Endothelial cell of umbilical vein (primary cell): ENCODE data around the gene CXCR5. TPM values are rescaled to one million over a fixed set of nuclear protein-coding genes. Genes with fewer than 3 reads are reported as not detected.

ENCODE experiments used
- BruUV-seq: library from RNA; stranded (reverse); fragments of 400-500 nt; replicated peaks from 2 replicates; lab custom pipeline; 2021; lab: Mats Ljungman, UMichigan
- CTCF ChIA-PET: fragments of 300-600, 350-600 bp; sonication (Branson Sonifier 250); formaldehyde crosslinking; loops from one replicate; lab custom pipeline; 2021; ENCODE audit warnings: antibody characterized with exemption, inconsistent platforms; lab: Charles Lee
- POLR2A ChIA-PET: fragments of 300-600, 350-600 bp; sonication (Branson Sonifier 250); formaldehyde crosslinking; loops from one replicate; lab custom pipeline; 2021; ENCODE audit warnings: antibody characterized with exemption, inconsistent platforms; lab: Charles Lee
- DNase-seq: peaks from one replicate; pipeline ENCODE4 v3.0.0-alpha.2; 2011; ENCODE audit warnings: low read depth, low spot score
- FAIRE-seq: peaks from 2 replicates; lab custom pipeline; 2011; peaks lifted over from hg19 to GRCh38; lab: Jason Lieb, UNC
- H2AFZ ChIP-seq: 2 replicates; pipeline ENCODE4 v1.6.0; 2012; ENCODE audit warnings: low read depth, low read length, control low read depth, inconsistent platforms
- H3K27ac ChIP-seq: 2 replicates; pipeline ENCODE4 v1.5.1; 2011; ENCODE audit warnings: low read depth, mild to moderate bottlenecking, control low read depth, low read length, moderate library complexity; ENCODE audit not compliant: insufficient read depth
- H3K27me3 ChIP-seq, 2 experiments: 2 replicates each; pipeline versions ENCODE4 v1.6.0 to v1.6.1; 2011; ENCODE audit warnings: low read length in 2 of 2, mixed read lengths in 1 of 2; ENCODE audit not compliant: control insufficient read depth in 2 of 2, insufficient read depth in 2 of 2
- H3K36me3 ChIP-seq, 2 experiments: 2 replicates in 1 of 2; 3 replicates in 1 of 2; pipeline ENCODE4 v1.5.1; 2011; ENCODE audit warnings: low read length in 2 of 2, mild to moderate bottlenecking in 1 of 2, moderate library complexity in 1 of 2; ENCODE audit not compliant: control insufficient read depth in 2 of 2, insufficient read depth in 2 of 2; ENCODE audit errors: extremely low read depth in 1 of 2
- H3K4me1 ChIP-seq: 3 replicates; pipeline ENCODE4 v1.5.1; 2011; ENCODE audit warnings: mild to moderate bottlenecking, low read length; ENCODE audit not compliant: control insufficient read depth, insufficient read depth; ENCODE audit errors: extremely low read depth
- H3K4me2 ChIP-seq: 2 replicates; pipeline ENCODE4 v1.6.1; 2011; ENCODE audit warnings: low read length, control low read depth, mixed read lengths; ENCODE audit not compliant: insufficient read depth
- H3K4me3 ChIP-seq, 3 experiments: fragments of 200-600 bp in 1 of 3; sonication (generic), shearing (Covaris generic) in 1 of 3; replicated peaks in 1 of 3; 2 replicates each; pipeline ENCODE4 v1.5.1; 2011 to 2016; ENCODE audit warnings: control low read depth in 3 of 3, low read length in 3 of 3, mild to moderate bottlenecking in 2 of 3, inconsistent platforms in 1 of 3, low read depth in 1 of 3, moderate library complexity in 1 of 3; ENCODE audit not compliant: insufficient read depth in 1 of 3
- H3K79me2 ChIP-seq: 2 replicates; pipeline ENCODE4 v1.6.0; 2012; ENCODE audit warnings: low read length, inconsistent platforms; ENCODE audit not compliant: control insufficient read depth, insufficient read depth
- H3K9ac ChIP-seq: replicated peaks from 2 replicates; pipeline ENCODE3; 2011; ENCODE audit warnings: low read length, control low read depth; ENCODE audit not compliant: insufficient read depth; ENCODE audit errors: extremely low read depth
- H3K9me1 ChIP-seq: replicated peaks from 3 replicates; pipeline ENCODE4 v1.6.0; 2011; ENCODE audit warnings: mild to moderate bottlenecking, low read length; ENCODE audit not compliant: control insufficient read depth, insufficient read depth; ENCODE audit errors: extremely low read depth
- H3K9me3 ChIP-seq: replicated peaks from 2 replicates; pipeline ENCODE4 v1.5.1; 2012; ENCODE audit warnings: low read length, inconsistent platforms; ENCODE audit not compliant: control insufficient read depth, insufficient read depth
- H4K20me1 ChIP-seq: replicated peaks from 2 replicates; pipeline ENCODE3; 2011; ENCODE audit warnings: mild to moderate bottlenecking, low read length; ENCODE audit not compliant: control insufficient read depth, insufficient read depth; ENCODE audit errors: extremely low read depth
- EZH2 ChIP-seq: IDR thresholded peaks from 2 replicates; pipeline ENCODE4 v1.6.1; 2012; ENCODE audit warnings: borderline replicate concordance, low read depth, mild to moderate bottlenecking, moderate library complexity, low read length, inconsistent platforms; ENCODE audit not compliant: severe bottlenecking
- FOS ChIP-seq: IDR thresholded peaks from 2 replicates; pipeline ENCODE4 v1.6.1; 2011; ENCODE audit warnings: mild to moderate bottlenecking, low read length, moderate library complexity, borderline replicate concordance; ENCODE audit not compliant: insufficient read depth
- GATA2 ChIP-seq: IDR thresholded peaks from 2 replicates; pipeline ENCODE4 v1.7.0; 2011; ENCODE audit warnings: low read depth, mild to moderate bottlenecking, moderate library complexity, mixed read lengths, low read length; ENCODE audit not compliant: insufficient read length, insufficient read depth
- JUN ChIP-seq: IDR thresholded peaks from 2 replicates; pipeline ENCODE4 v1.6.1; 2011; ENCODE audit warnings: borderline replicate concordance, low read depth; ENCODE audit not compliant: insufficient read length, insufficient read depth
- MYC ChIP-seq: IDR thresholded peaks from one replicate; pipeline ENCODE4 v1.6.1; 2011; ENCODE audit warnings: mild to moderate bottlenecking, low read depth, low read length
- POLR2A ChIP-seq: IDR thresholded peaks from 2 replicates; pipeline ENCODE4 v1.6.1; 2012; ENCODE audit warnings: low read depth, mild to moderate bottlenecking, control low read depth, low read length
- POLR2AphosphoS5 ChIP-seq: IDR thresholded peaks from 2 replicates; pipeline ENCODE4 v1.6.1; 2012; ENCODE audit warnings: low read depth, mild to moderate bottlenecking, control low read depth, low read length, moderate library complexity; ENCODE audit not compliant: insufficient read depth
- dilution Hi-C: fragments of 300-500 bp; cut with MboI; formaldehyde crosslinking; loops from one replicate; pipeline ENCODE4 v1.15.0; 2019; ENCODE audit warnings: low sequenced_read_pairs; ENCODE audit not compliant: extremely low pct_ligation_motif_present
- intact Hi-C: fragments of 100-400 bp; cut with micrococcal nuclease; formaldehyde crosslinking; loops from one replicate; pipeline ENCODE4 v1.10.0; 2022
- polyA plus RNA-seq, 4 experiments: library from polyadenylated mRNA; depleted of rRNA in 3 of 4; stranded (reverse) in 3 of 4; unstranded in 1 of 4; fragments of >200 nt; gene quantifications; 2 replicates each; pipeline versions ENCODE4 v1.2.1 to v1.2.3, GENCODE V29; 2011 to 2012; ENCODE audit warnings: missing spikeins in 1 of 4
- total RNA-seq: library from RNA; stranded (reverse); gene quantifications from 2 replicates; pipeline ENCODE4 v1.2.3, GENCODE V29; 2021
- TF ChIP-seq, protein P1 (sequence below), 2 donors: IDR thresholded peaks; 1 replicate in 1 of 2; 2 replicates in 1 of 2; pipeline ENCODE4 v1.5.1; 2011; ENCODE audit warnings: low read length in 2 of 2, mild to moderate bottlenecking in 2 of 2, moderate library complexity in 2 of 2, control low read depth in 1 of 2, inconsistent platforms in 1 of 2, low read depth in 1 of 2; ENCODE audit not compliant: insufficient read depth in 1 of 2; ENCODE audit errors: extremely low read depth in 1 of 2
- TF ChIP-seq, protein P2 (sequence below): IDR thresholded peaks from 2 replicates; pipeline ENCODE4 v1.6.1; 2011; ENCODE audit not compliant: insufficient read depth, insufficient read length

Gene CXCR5
- total and polyA plus RNA-seq, 2 donors (not counting 3 experiments of a cell fraction or from before 2014, with no cell fraction given), result not detected

DNA sequence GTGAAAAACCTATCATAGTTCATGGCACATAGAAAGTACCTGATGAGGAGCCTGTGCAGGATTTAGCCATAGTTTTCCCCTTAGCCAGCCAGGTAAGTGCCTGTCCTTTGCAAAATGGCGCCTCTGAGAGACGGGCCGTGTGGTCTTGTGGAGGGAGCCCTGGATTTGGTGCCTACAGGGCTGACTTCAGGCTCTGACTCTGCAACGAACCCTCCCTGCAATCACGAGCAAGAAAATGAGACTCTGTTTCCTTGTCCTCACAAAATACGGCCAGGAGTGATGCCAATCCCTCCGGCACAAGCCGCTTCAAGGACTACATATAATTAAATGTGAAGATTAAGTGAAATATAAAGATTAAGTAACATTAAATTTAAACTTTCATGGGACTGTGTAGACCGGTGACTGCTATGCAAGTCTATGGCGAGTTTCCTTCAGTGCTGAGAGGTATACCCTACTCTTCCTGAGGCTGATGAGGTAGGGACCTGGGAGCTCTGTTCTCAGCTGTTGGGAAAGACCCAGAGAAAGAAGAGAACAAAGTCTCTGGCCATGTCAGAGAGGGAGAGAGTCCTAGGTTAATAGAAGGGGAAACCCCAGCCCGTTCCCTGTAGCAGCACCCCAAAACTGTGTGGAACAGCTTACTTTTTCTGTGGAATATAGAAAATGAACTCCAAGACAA lies 6.1 kb upstream of the CXCR5 start:
- DNase-seq (no peak), FAIRE-seq (no peak)
- TF ChIP-seq POLR2AphosphoS5 (no peak), JUN (no peak), EZH2 (no peak), GATA2 (no peak), POLR2A (no peak), FOS (no peak), MYC (no peak)
- TF ChIP-seq, protein P1, sequence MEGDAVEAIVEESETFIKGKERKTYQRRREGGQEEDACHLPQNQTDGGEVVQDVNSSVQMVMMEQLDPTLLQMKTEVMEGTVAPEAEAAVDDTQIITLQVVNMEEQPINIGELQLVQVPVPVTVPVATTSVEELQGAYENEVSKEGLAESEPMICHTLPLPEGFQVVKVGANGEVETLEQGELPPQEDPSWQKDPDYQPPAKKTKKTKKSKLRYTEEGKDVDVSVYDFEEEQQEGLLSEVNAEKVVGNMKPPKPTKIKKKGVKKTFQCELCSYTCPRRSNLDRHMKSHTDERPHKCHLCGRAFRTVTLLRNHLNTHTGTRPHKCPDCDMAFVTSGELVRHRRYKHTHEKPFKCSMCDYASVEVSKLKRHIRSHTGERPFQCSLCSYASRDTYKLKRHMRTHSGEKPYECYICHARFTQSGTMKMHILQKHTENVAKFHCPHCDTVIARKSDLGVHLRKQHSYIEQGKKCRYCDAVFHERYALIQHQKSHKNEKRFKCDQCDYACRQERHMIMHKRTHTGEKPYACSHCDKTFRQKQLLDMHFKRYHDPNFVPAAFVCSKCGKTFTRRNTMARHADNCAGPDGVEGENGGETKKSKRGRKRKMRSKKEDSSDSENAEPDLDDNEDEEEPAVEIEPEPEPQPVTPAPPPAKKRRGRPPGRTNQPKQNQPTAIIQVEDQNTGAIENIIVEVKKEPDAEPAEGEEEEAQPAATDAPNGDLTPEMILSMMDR (IDR thresholded peaks at IDR 0.05; ENCODE audit: extremely low read depth in 1 of 2, insufficient read depth in 1 of 2, low read depth in 1 of 2, low read length in 2 of 2), result no peak
- TF ChIP-seq, protein P2, sequence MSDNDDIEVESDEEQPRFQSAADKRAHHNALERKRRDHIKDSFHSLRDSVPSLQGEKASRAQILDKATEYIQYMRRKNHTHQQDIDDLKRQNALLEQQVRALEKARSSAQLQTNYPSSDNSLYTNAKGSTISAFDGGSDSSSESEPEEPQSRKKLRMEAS, result no peak
- Histone ChIP-seq H3K27me3 (peaks cover 0 to 7% of the 10 kb centered on the region in 2 experiments), H3K9me3 (no peaks in the 10 kb centered on the region), H3K4me3 (no peak overlapping the region), H3K36me3 (no peaks in the 10 kb centered on the region), H3K27ac (no peak overlapping the region), H2AFZ (no peak overlapping the region), H4K20me1 (no peaks in the 10 kb centered on the region), H3K4me2 (no peak overlapping the region), H3K4me1 (no peaks in the 10 kb centered on the region), H3K9me1 (no peaks in the 10 kb centered on the region), H3K79me2 (no peaks in the 10 kb centered on the region), H3K9ac (no peak overlapping the region)
- ChIA-PET POLR2A (interaction anchor here (0.6 kb wide), 1 partner anchor 166 kb away, joined by 6 read pairs; no protein-coding TSS in a partner anchor), CTCF (no interaction called here)
- intact Hi-C loops (no loop called here), dilution Hi-C loops (no loop called here)
- no TSS peak for BruUV-seq
